Caco-2 (cell line): ENCODE measurements around the gene HEXIM2. TPM values are rescaled to one million over a fixed set of nuclear protein-coding genes. Genes with fewer than 3 reads are reported as not detected.

ENCODE experiments used
- BruUV-seq: library from RNA; stranded (reverse); fragments of 400-500 nt; replicated peaks from 2 replicates; lab custom pipeline; 2021; lab: Mats Ljungman, UMichigan
- CTCF ChIA-PET: fragments of 300-600 bp; sonication (Branson Sonifier 250); formaldehyde crosslinking; loops from one replicate; lab custom pipeline; 2022; ENCODE audit warnings: antibody characterized with exemption; lab: Charles Lee
- POLR2A ChIA-PET: fragments of 300-600 bp; sonication (Branson Sonifier 250); formaldehyde crosslinking; loops from one replicate; lab custom pipeline; 2022; ENCODE audit warnings: antibody characterized with exemption; lab: Charles Lee
- DNase-seq, 2 experiments: peaks; one replicate each; pipeline versions ENCODE4 v3.0.0 to v3.0.0-alpha.2; 2020 to 2022
- H3K27me3 ChIP-seq: replicated peaks from 2 replicates; pipeline ENCODE4 v1.6.0; 2011; ENCODE audit warnings: low read length; ENCODE audit not compliant: control insufficient read depth, insufficient read depth
- H3K36me3 ChIP-seq: 2 replicates; pipeline ENCODE4 v1.5.1; 2011; ENCODE audit warnings: low read length; ENCODE audit not compliant: control insufficient read depth, insufficient read depth
- H3K4me1 ChIP-seq: fragments of 250-450 bp; sonication (Bioruptor Pico); 2 replicates; pipeline ENCODE4 v1.5.1; 2020; ENCODE audit warnings: mild to moderate bottlenecking
- H3K4me3 ChIP-seq: 2 replicates; pipeline ENCODE4 v1.5.1; 2011; ENCODE audit warnings: low read depth, mild to moderate bottlenecking, control low read depth, low read length
- H3K9me3 ChIP-seq: fragments of 250-450 bp; sonication (Bioruptor Pico); 2 replicates; pipeline ENCODE4 v1.5.1; 2020; ENCODE audit warnings: mild to moderate bottlenecking, moderate library complexity
- H3K27ac Mint-ChIP-seq: one replicate; pipeline ENCODE4 v1.8.0; 2022; ENCODE audit warnings: mixed read lengths; ENCODE audit not compliant: unreplicated experiment
- H3K27me3 Mint-ChIP-seq: one replicate; pipeline ENCODE4 v1.8.0; 2022; ENCODE audit warnings: mixed read lengths; ENCODE audit not compliant: insufficient read depth, unreplicated experiment
- H3K36me3 Mint-ChIP-seq: one replicate; pipeline ENCODE4 v1.8.0; 2022; ENCODE audit warnings: mild to moderate bottlenecking, mixed read lengths; ENCODE audit not compliant: insufficient read depth, unreplicated experiment
- H3K4me1 Mint-ChIP-seq: one replicate; pipeline ENCODE4 v1.8.0; 2022; ENCODE audit warnings: low read depth, mixed read lengths; ENCODE audit not compliant: unreplicated experiment
- H3K4me3 Mint-ChIP-seq: one replicate; pipeline ENCODE4 v1.8.0; 2022; ENCODE audit warnings: mild to moderate bottlenecking, moderate library complexity, mixed read lengths; ENCODE audit not compliant: unreplicated experiment
- H3K9me3 Mint-ChIP-seq: one replicate; pipeline ENCODE4 v1.8.0; 2022; ENCODE audit warnings: mixed read lengths; ENCODE audit not compliant: unreplicated experiment
- intact Hi-C: fragments of 100-400 bp; cut with micrococcal nuclease; formaldehyde crosslinking; loops from one replicate; pipeline ENCODE4 v1.10.0; 2022; ENCODE audit not compliant: unreplicated experiment
- total RNA-seq: library from RNA; stranded (reverse); gene quantifications from 2 replicates; pipeline ENCODE4 v1.2.3, GENCODE V29; 2022
- TF ChIP-seq, protein P1 (sequence below), 2 experiments: fragments of 200-600 bp in 1 of 2; IDR thresholded peaks; 1 replicate in 1 of 2; 2 replicates in 1 of 2; pipeline versions ENCODE4 v1.5.1 to v1.8.0; 2011 to 2022; ENCODE audit warnings: antibody characterized with exemption in 1 of 2, control low read depth in 1 of 2, inconsistent platforms in 1 of 2, low read depth in 1 of 2, low read length in 1 of 2, mild to moderate bottlenecking in 1 of 2, moderate library complexity in 1 of 2; ENCODE audit not compliant: insufficient read depth in 1 of 2, severe bottlenecking in 1 of 2, unreplicated experiment in 1 of 2

Gene HEXIM2
- total RNA-seq, 1 experiment from 2014 or later, result 12.7 TPM

- POLR2A ChIA-PET, result interaction anchor here (2.9 kb wide), 1 partner anchor 24 kb away, joined by 22 read pairs; the partner anchor contains the start of gene HEXIM2
- Mint-ChIP-seq H3K27me3 (no peaks in the 10 kb centered on the region), H3K27ac (no peak overlapping the region), H3K36me3 (peaks cover 19% of the 10 kb centered on the region), H3K9me3 (no peaks in the 10 kb centered on the region), H3K4me3 (peak overlapping the region; percentile 35), H3K4me1 (no peaks in the 10 kb centered on the region)
- H3K36me3 ChIP-seq, result peaks cover 1% of the 10 kb centered on the region; the same call in 1 of the 2 replicates
- no peak for DNase-seq
- CTCF ChIA-PET, result interaction anchor here (1.8 to 3.2 kb wide), 2 partner anchors 11 to 60 kb away, joined by 6 to 230 read pairs; partner anchors contain the start of gene HEXIM1
- TF ChIP-seq, protein P1, sequence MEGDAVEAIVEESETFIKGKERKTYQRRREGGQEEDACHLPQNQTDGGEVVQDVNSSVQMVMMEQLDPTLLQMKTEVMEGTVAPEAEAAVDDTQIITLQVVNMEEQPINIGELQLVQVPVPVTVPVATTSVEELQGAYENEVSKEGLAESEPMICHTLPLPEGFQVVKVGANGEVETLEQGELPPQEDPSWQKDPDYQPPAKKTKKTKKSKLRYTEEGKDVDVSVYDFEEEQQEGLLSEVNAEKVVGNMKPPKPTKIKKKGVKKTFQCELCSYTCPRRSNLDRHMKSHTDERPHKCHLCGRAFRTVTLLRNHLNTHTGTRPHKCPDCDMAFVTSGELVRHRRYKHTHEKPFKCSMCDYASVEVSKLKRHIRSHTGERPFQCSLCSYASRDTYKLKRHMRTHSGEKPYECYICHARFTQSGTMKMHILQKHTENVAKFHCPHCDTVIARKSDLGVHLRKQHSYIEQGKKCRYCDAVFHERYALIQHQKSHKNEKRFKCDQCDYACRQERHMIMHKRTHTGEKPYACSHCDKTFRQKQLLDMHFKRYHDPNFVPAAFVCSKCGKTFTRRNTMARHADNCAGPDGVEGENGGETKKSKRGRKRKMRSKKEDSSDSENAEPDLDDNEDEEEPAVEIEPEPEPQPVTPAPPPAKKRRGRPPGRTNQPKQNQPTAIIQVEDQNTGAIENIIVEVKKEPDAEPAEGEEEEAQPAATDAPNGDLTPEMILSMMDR (IDR thresholded peaks at IDR 0.05; ENCODE audit: insufficient read depth in 1 of 2, low read depth in 1 of 2, low read length in 1 of 2, severe bottlenecking in 1 of 2, unreplicated experiment in 1 of 2), result no peak
- no peak overlapping the region for H3K4me3 ChIP-seq
- no peaks in the 10 kb centered on the region for H3K9me3 ChIP-seq
- peaks cover 6% of the 10 kb centered on the region; the same call in 1 of the 2 replicates for H3K4me1 ChIP-seq
- no peaks in the 10 kb centered on the region for H3K27me3 ChIP-seq
- intact Hi-C loops, result loop anchor here (10.0 kb wide), 1 partner anchor 363 kb away; no protein-coding TSS in a partner anchor
- BruUV-seq, result no TSS peak
These were observed 23.9 kb upstream of the HEXIM2 start for GRCh38 chr17:45137561-45138305.

DNA sequence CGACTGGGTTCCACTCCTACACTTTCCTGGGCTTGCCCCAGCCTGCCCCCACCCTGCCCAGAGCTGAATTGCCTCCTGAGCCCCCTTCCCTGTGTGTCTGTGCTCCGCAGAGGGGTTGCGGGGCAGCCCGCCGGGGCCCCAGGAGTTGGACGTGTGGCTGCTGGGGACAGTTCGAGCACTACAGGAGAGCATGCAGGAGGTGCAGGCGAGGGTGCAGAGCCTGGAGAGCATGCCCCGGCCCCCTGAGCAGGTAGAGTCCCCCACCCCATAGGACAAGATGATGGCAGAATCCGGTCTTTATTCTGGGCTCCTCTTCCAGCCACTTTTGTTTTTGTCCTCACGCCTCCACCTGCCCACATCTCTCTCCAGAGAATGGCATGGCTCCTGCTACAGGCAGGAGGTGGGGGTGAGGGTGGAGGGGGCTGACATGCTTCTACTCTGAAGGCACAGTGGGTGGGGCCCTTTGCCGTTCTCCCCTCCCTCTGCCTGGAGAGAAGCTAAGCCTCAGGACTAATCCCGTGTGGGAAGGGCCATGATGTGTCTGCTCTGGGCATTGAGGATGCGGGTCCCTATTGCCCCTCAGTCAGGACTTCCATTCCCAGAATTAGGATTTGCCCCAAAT, 22.7 kb upstream of the HEXIM2 start:
- no peaks in the 10 kb centered on the region for H3K9me3 Mint-ChIP-seq
- Histone ChIP-seq H3K4me1 (peaks cover 6% of the 10 kb centered on the region; the same call in 1 of the 2 replicates), H3K27me3 (no peaks in the 10 kb centered on the region), H3K36me3 (peaks cover 1% of the 10 kb centered on the region; the same call in 1 of the 2 replicates), H3K4me3 (no peak overlapping the region), H3K9me3 (no peaks in the 10 kb centered on the region)
- TF ChIP-seq, protein P1 (IDR thresholded peaks at IDR 0.05; ENCODE audit: insufficient read depth in 1 of 2, low read depth in 1 of 2, low read length in 1 of 2, severe bottlenecking in 1 of 2, unreplicated experiment in 1 of 2), result no peak
- no peak overlapping the region for H3K4me3 Mint-ChIP-seq
- peaks cover 21% of the 10 kb centered on the region for H3K36me3 Mint-ChIP-seq
- ChIA-PET POLR2A (interaction anchor here (0.7 kb wide), 1 partner anchor 27 kb away, joined by 5 read pairs; no protein-coding TSS in a partner anchor), CTCF (interaction anchor here (1.2 to 1.8 kb wide), 2 partner anchors 58 to 59 kb away, joined by 3 to 6 read pairs; no protein-coding TSS in a partner anchor)
- intact Hi-C loops, result loop anchor here (10.0 kb wide), 1 partner anchor 364 kb away; no protein-coding TSS in a partner anchor
- H3K27me3 Mint-ChIP-seq, result no peaks in the 10 kb centered on the region
- no peak for DNase-seq
- H3K4me1 Mint-ChIP-seq, result no peaks in the 10 kb centered on the region
- no peak overlapping the region for H3K27ac Mint-ChIP-seq
- no TSS peak for BruUV-seq

GRCh38 chr17:45139533-45139920, 22.1 kb upstream of the HEXIM2 start:
- Mint-ChIP-seq H3K9me3 (no peaks in the 10 kb centered on the region), H3K27me3 (no peaks in the 10 kb centered on the region), H3K4me3 (no peak overlapping the region), H3K36me3 (peaks cover 26% of the 10 kb centered on the region), H3K4me1 (no peaks in the 10 kb centered on the region), H3K27ac (no peak overlapping the region)
- Histone ChIP-seq H3K9me3 (no peaks in the 10 kb centered on the region), H3K27me3 (no peaks in the 10 kb centered on the region), H3K36me3 (peaks cover 1% of the 10 kb centered on the region; the same call in 1 of the 2 replicates), H3K4me3 (no peak overlapping the region), H3K4me1 (peaks cover 6% of the 10 kb centered on the region; the same call in 1 of the 2 replicates)
- DNase-seq, result no peak
- TF ChIP-seq, protein P1 (IDR thresholded peaks at IDR 0.05; ENCODE audit: insufficient read depth in 1 of 2, low read depth in 1 of 2, low read length in 1 of 2, severe bottlenecking in 1 of 2, unreplicated experiment in 1 of 2), result no peak
- POLR2A ChIA-PET, result interaction anchor here (0.5 to 0.9 kb wide), 2 partner anchors 9 to 445 kb away, joined by 3 read pairs; partner anchors contain the start of gene HEXIM1
- no TSS peak for BruUV-seq
- intact Hi-C loops, result loop anchor here (10.0 kb wide), 1 partner anchor 365 kb away; no protein-coding TSS in a partner anchor
- CTCF ChIA-PET, result interaction anchor here (1.2 kb wide), 1 partner anchor 58 kb away, joined by 3 read pairs; no protein-coding TSS in a partner anchor
